ENCODE data around the gene ZNF575. TPM values are rescaled to one million over a fixed set of nuclear protein-coding genes. Genes with fewer than 3 reads are reported as not detected.

Gene ZNF575
- total and polyA plus RNA-seq, 10 of the 15 experiments (the other 5 are each of a cell fraction or from before 2014, with no cell fraction given) = 0.18 to 2.8 (median 0.75) TPM

- intact Hi-C loops (cut with micrococcal nuclease; ENCODE audit: unreplicated experiment) = no loop called here
- DNase-seq (ENCODE audit: low read depth, low spot score) (no peak), FAIRE-seq (no peak), ATAC-seq (no peak)
- Histone ChIP-seq H3K9ac (ENCODE audit: control insufficient read depth, insufficient read depth, low read length) (no peak overlapping the region), H3K4me1 (ENCODE audit: control insufficient read depth, insufficient read depth, low read length) (peaks cover 10% of the 10 kb centered on the region), H3K27ac (ENCODE audit: control insufficient read depth, insufficient read depth) (no peak overlapping the region), H3K79me2 (ENCODE audit: control insufficient read depth, insufficient read depth, low read length) (peaks cover 9% of the 10 kb centered on the region), H3K9me3 (replicated peaks; ENCODE audit: control insufficient read depth, insufficient read depth, low read length) (no peaks in the 10 kb centered on the region), H3K4me3 (no peak overlapping the region), H3K4me2 (ENCODE audit: control insufficient read depth, insufficient read depth) (no peak overlapping the region), H2AFZ (ENCODE audit: control insufficient read depth, low read depth, low read length) (no peak overlapping the region), H4K20me1 (ENCODE audit: control insufficient read depth, insufficient read depth) (no peaks in the 10 kb centered on the region), H3K27me3 (replicated peaks in 1 of 2; ENCODE audit: control insufficient read depth in 2 of 2, insufficient read depth in 2 of 2, low read length in 1 of 2) (no peaks in the 10 kb centered on the region), H3K36me3 (ENCODE audit: control insufficient read depth in 2 of 2, insufficient read depth in 2 of 2, low read length in 1 of 2) (no peaks in the 10 kb centered on the region)
- ChIA-PET POLR2A (no interaction called here), CTCF (interaction anchor here (0.9 to 1.0 kb wide), 2 partner anchors 8 to 24 kb away, joined by 3 read pairs; no protein-coding TSS in a partner anchor), RAD21 (ENCODE audit: unreplicated experiment) (no interaction called here), SMC1A (ENCODE audit: uncharacterized antibody, unreplicated experiment) (no interaction called here)
- in situ Hi-C loops (cut with MboI) = no loop called here
- 24% methylated on average over 3 of the region's 3 CpGs for WGBS (ENCODE audit: insufficient coverage, insufficient replicate concordance, low lambda C conversion rate, missing lambda C conversion rate)
- BruUV-seq (replicated peaks) = no TSS peak
- TF ChIP-seq, protein P1, sequence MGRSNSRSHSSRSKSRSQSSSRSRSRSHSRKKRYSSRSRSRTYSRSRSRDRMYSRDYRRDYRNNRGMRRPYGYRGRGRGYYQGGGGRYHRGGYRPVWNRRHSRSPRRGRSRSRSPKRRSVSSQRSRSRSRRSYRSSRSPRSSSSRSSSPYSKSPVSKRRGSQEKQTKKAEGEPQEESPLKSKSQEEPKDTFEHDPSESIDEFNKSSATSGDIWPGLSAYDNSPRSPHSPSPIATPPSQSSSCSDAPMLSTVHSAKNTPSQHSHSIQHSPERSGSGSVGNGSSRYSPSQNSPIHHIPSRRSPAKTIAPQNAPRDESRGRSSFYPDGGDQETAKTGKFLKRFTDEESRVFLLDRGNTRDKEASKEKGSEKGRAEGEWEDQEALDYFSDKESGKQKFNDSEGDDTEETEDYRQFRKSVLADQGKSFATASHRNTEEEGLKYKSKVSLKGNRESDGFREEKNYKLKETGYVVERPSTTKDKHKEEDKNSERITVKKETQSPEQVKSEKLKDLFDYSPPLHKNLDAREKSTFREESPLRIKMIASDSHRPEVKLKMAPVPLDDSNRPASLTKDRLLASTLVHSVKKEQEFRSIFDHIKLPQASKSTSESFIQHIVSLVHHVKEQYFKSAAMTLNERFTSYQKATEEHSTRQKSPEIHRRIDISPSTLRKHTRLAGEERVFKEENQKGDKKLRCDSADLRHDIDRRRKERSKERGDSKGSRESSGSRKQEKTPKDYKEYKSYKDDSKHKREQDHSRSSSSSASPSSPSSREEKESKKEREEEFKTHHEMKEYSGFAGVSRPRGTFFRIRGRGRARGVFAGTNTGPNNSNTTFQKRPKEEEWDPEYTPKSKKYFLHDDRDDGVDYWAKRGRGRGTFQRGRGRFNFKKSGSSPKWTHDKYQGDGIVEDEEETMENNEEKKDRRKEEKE (IDR thresholded peaks at IDR 0.05) = no peak
- TF ChIP-seq POU2F2 (IDR thresholded peaks at IDR 0.05; ENCODE audit: borderline replicate concordance, low read depth, low read length) = no peak
- TF ChIP-seq ZNF24 (IDR thresholded peaks at IDR 0.05) = no peak
- no peak for TF ChIP-seq ZZZ3 (IDR thresholded peaks at IDR 0.05; ENCODE audit: control insufficient read depth, insufficient read length, low read depth)
- no peak for TF ChIP-seq NFXL1 (IDR thresholded peaks at IDR 0.05; ENCODE audit: borderline replicate concordance)
- TF ChIP-seq ASH2L (IDR thresholded peaks at IDR 0.05; ENCODE audit: borderline replicate concordance, low read depth) = no peak
- no peak for TF ChIP-seq CHD1 (IDR thresholded peaks at IDR 0.05; ENCODE audit: low read depth, low read length)
- no peak for TF ChIP-seq YY1 (IDR thresholded peaks at IDR 0.05; ENCODE audit: low read depth, low read length)
- TF ChIP-seq MYC (IDR thresholded peaks at IDR 0.05; ENCODE audit: insufficient read depth, insufficient read length, insufficient replicate concordance, low read length, severe bottlenecking) = no peak
- TF ChIP-seq, protein P2, sequence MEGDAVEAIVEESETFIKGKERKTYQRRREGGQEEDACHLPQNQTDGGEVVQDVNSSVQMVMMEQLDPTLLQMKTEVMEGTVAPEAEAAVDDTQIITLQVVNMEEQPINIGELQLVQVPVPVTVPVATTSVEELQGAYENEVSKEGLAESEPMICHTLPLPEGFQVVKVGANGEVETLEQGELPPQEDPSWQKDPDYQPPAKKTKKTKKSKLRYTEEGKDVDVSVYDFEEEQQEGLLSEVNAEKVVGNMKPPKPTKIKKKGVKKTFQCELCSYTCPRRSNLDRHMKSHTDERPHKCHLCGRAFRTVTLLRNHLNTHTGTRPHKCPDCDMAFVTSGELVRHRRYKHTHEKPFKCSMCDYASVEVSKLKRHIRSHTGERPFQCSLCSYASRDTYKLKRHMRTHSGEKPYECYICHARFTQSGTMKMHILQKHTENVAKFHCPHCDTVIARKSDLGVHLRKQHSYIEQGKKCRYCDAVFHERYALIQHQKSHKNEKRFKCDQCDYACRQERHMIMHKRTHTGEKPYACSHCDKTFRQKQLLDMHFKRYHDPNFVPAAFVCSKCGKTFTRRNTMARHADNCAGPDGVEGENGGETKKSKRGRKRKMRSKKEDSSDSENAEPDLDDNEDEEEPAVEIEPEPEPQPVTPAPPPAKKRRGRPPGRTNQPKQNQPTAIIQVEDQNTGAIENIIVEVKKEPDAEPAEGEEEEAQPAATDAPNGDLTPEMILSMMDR (IDR thresholded peaks at IDR 0.05 in 2 of 3, conservative IDR thresholded peaks at IDR 0.05 in 1 of 3; ENCODE audit: control insufficient read depth in 2 of 3, extremely low read depth in 1 of 3, insufficient read depth in 1 of 3, low read depth in 3 of 3, low read length in 3 of 3) = no peak
- no peak for TF ChIP-seq SKIL (IDR thresholded peaks at IDR 0.05; ENCODE audit: low read depth, poor library complexity, severe bottlenecking)
- TF ChIP-seq CEBPB (IDR thresholded peaks at IDR 0.05; ENCODE audit: borderline replicate concordance in 1 of 2, low read depth in 2 of 2, low read length in 2 of 2) = no peak
- TF ChIP-seq RELA (IDR thresholded peaks at IDR 0.05; ENCODE audit: borderline replicate concordance, partially characterized antibody) = no peak
- no peak for TF ChIP-seq NRF1 (conservative IDR thresholded peaks at IDR 0.05; ENCODE audit: low read depth, low read length)
- no peak for TF ChIP-seq ZNF622 (IDR thresholded peaks at IDR 0.05)
- TF ChIP-seq HCFC1 (IDR thresholded peaks at IDR 0.05; ENCODE audit: low read length) = no peak
Measured at GRCh38 chr19:43578787-43579186, 45.8 kb downstream of the ZNF575 start.

Data from GM12878 (cell line).